K562 (cell line): ENCODE results near the gene NRAP.

Experiments used
- CTCF ChIP-seq, 3 experiments: IDR thresholded peaks in 2 of 3; conservative IDR thresholded peaks in 1 of 3; 2 replicates each; pipeline ENCODE4 v1.5.1; 2011 to 2012; ENCODE audit warnings: low read length in 3 of 3, mild to moderate bottlenecking in 3 of 3, control low read depth in 2 of 3, improper control_type of control experiment in 1 of 3, inconsistent platforms in 1 of 3, low read depth in 1 of 3, mixed read lengths in 1 of 3, moderate library complexity in 1 of 3; ENCODE audit not compliant: insufficient read depth in 2 of 3
- EZH2 ChIP-seq: IDR thresholded peaks from 2 replicates; pipeline ENCODE4 v1.6.1; 2012; ENCODE audit warnings: low read depth, mild to moderate bottlenecking, inconsistent platforms, low read length, borderline replicate concordance
- MTA2 ChIP-seq: fragments of 450-650 bp; IDR thresholded peaks from 2 replicates; pipeline ENCODE4 v1.6.1; 2016; ENCODE audit warnings: low read depth
- PKNOX1 ChIP-seq: fragments of 450-650 bp; IDR thresholded peaks from 2 replicates; pipeline ENCODE4 v1.6.1; 2016
- POLR2A ChIP-seq: fragments of 450-650 bp; conservative IDR thresholded peaks from 2 replicates; pipeline ENCODE4 v1.6.1; 2016
- RFX5 ChIP-seq: IDR thresholded peaks from 2 replicates; pipeline ENCODE4 v1.6.1; 2011; ENCODE audit warnings: low read depth, mild to moderate bottlenecking, improper control_type of control experiment, low read length
- SMC3 ChIP-seq: conservative IDR thresholded peaks from 2 replicates; pipeline ENCODE4 v1.6.1; 2011; ENCODE audit warnings: low read depth, low read length, improper control_type of control experiment; ENCODE audit not compliant: insufficient read depth
- TAF7 ChIP-seq: fragments of 450-650 bp; IDR thresholded peaks from 2 replicates; pipeline ENCODE4 v1.6.1; 2016; ENCODE audit warnings: missing genetic modification characterization, missing compliant biosample characterization
- ZBTB7A ChIP-seq: IDR thresholded peaks from 2 replicates; pipeline ENCODE4 v1.6.1; 2011; ENCODE audit warnings: low read depth, mild to moderate bottlenecking, low read length, moderate library complexity, borderline replicate concordance; ENCODE audit not compliant: control insufficient read depth

GRCh38 chr10:113549856-113550255 is 114.0 kb downstream of the NRAP start:
- TF ChIP-seq EZH2 (no peak), CTCF (IDR thresholded peaks at IDR 0.05 in 2 of 3, conservative IDR thresholded peaks at IDR 0.05 in 1 of 3; ENCODE audit: insufficient read depth in 2 of 3, low read depth in 1 of 3, low read length in 3 of 3) (no peak), PKNOX1 (no peak), TAF7 (no peak), RFX5 (no peak), MTA2 (no peak), ZBTB7A (no peak), SMC3 (no peak), POLR2A (no peak)
